ENCODE measurements around the gene COLEC11. TPM values are rescaled to one million over a fixed set of nuclear protein-coding genes. Genes with fewer than 3 reads are reported as not detected.

COLEC11 gene
- total and polyA plus RNA-seq, 9 donors = 16.7 to 187 (median 59.9) TPM

GRCh38 chr2:3670376-3670775 lies 75.5 kb downstream of the COLEC11 start:
- no peaks in the 10 kb centered on the region for H3K4me1 ChIP-seq (ENCODE audit: insufficient read depth)
- H3K27ac ChIP-seq = no peak overlapping the region
- no peaks in the 10 kb centered on the region for H3K9me3 ChIP-seq
- intact Hi-C loops (cut with DNase I) = no loop called here
- no peaks in the 10 kb centered on the region for H3K27me3 ChIP-seq
- no peak for TF ChIP-seq CTCF (IDR thresholded peaks at IDR 0.05)
- TF ChIP-seq POLR2A (IDR thresholded peaks at IDR 0.05) = no peak
- no peak for TF ChIP-seq EP300 (IDR thresholded peaks at IDR 0.05)
- no peak overlapping the region for H3K4me3 ChIP-seq
- H3K36me3 ChIP-seq = no peaks in the 10 kb centered on the region
- 85 to 86% (median 86%) methylated on average over 15 of the region's 15 CpGs for WGBS, 3 donors
- DNase-seq = no peak

DNA sequence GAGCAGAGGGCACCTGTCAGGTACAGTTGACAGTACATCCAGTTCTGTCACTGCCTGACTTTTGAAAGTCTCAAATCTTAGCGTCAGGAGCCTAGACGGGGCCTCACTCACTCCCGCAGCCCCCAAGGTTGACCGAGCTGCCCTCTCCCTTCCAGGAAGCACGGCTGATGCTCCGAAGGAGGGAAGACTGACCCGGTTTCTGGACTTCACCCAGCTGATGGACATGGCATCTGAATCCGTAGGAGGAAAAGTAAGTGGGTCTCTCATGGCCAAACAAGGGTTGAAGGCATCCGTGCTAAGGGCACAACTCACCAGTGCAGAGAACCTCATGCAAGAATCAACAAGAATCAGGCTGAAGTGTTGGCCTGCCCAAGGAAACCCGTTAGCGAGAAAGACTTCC lies 76.0 kb downstream of the COLEC11 start:
- Histone ChIP-seq H3K4me1 (ENCODE audit: insufficient read depth) (no peaks in the 10 kb centered on the region), H3K27me3 (no peaks in the 10 kb centered on the region), H3K4me3 (no peak overlapping the region), H3K36me3 (no peaks in the 10 kb centered on the region), H3K27ac (no peak overlapping the region), H3K9me3 (no peaks in the 10 kb centered on the region)
- intact Hi-C loops (cut with DNase I) = no loop called here
- TF ChIP-seq CTCF (IDR thresholded peaks at IDR 0.05) (no peak), EP300 (IDR thresholded peaks at IDR 0.05) (no peak), POLR2A (IDR thresholded peaks at IDR 0.05) (no peak)
- no peak for DNase-seq
- 82 to 87% (median 85%) methylated on average over 11 of the region's 11 CpGs for WGBS, 3 donors

DNA sequence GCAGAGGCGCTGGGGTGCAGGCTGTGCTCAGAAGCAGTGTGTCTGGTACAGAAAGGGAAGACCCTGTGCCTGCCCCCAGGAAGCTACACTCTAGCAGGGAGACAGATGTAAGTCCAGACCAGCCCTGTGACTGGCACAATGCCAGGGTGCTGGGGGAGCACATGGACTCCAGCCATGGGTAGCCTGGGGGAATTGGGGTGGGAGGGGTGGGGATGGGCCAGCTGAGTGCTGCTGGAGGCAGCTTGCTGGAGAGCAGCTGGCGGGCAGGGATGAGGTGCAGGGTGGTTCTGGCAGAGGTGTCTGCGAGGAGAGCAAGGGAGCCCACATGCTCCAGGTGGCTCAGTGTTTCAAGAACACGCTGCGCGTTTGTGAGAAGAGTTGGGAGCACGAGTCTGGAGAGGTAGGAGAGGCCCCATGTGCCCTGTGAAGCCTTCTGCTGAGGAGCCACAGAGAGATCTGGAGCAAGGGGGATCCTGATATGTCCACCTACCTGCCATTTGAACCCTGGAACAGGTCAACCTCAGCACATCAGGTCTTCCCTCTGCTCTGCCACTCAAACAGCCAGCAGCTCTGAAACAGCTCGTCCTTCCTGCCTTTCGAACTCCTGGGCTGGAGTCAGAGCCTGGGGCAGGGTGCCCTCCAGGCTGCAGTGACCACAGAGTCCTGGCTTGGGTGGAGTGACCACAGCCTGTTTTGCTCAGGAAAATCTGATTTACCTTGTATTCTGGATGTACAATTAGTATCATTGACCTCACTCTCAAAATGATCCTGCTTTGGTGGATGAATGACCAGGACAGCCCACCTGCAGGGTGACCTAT lies 78.2 kb downstream of the COLEC11 start:
- 85 to 87% (median 85%) methylated on average over 9 of the region's 9 CpGs for WGBS, 3 donors
- no peaks in the 10 kb centered on the region for H3K4me1 ChIP-seq (ENCODE audit: insufficient read depth)
- TF ChIP-seq POLR2A (IDR thresholded peaks at IDR 0.05) = no peak
- no peak for TF ChIP-seq CTCF (IDR thresholded peaks at IDR 0.05)
- no peak for TF ChIP-seq EP300 (IDR thresholded peaks at IDR 0.05)
- no peaks in the 10 kb centered on the region for H3K9me3 ChIP-seq
- no peaks in the 10 kb centered on the region for H3K27me3 ChIP-seq
- no peaks in the 10 kb centered on the region for H3K36me3 ChIP-seq
- DNase-seq = no peak
- intact Hi-C loops (cut with DNase I) = no loop called here
- H3K27ac ChIP-seq = no peak overlapping the region
- H3K4me3 ChIP-seq = no peak overlapping the region

GRCh38 chr2:3674066-3674845 lies 79.3 kb downstream of the COLEC11 start:
- intact Hi-C loops (cut with DNase I) = no loop called here
- H3K27me3 ChIP-seq = no peaks in the 10 kb centered on the region
- H3K36me3 ChIP-seq = no peaks in the 10 kb centered on the region
- H3K4me1 ChIP-seq (ENCODE audit: insufficient read depth) = no peaks in the 10 kb centered on the region
- no peak overlapping the region for H3K4me3 ChIP-seq
- no peak for DNase-seq
- no peaks in the 10 kb centered on the region for H3K9me3 ChIP-seq
- H3K27ac ChIP-seq = no peak overlapping the region
- WGBS, 3 donors = 89% methylated on average over 9 of the region's 9 CpGs
- no peak for TF ChIP-seq EP300 (IDR thresholded peaks at IDR 0.05)
- no peak for TF ChIP-seq CTCF (IDR thresholded peaks at IDR 0.05)
- TF ChIP-seq POLR2A (IDR thresholded peaks at IDR 0.05) = no peak
